A549 (cell line): ENCODE data around the gene PLD3. TPM values are rescaled to one million over a fixed set of nuclear protein-coding genes. Genes with fewer than 3 reads are reported as not detected.
A peak's percentile ranks its signal among the peaks of the same experiment; 100 is the strongest.

Source experiments
- ATAC-seq, 2 experiments: fragments of 200-7000 bp in 1 of 2; fragments of >200 bp in 1 of 2; cut with Nextera tagmentation in 1 of 2; cut with Tn5 transposase in 1 of 2; 3 replicates each; pipeline versions ENCODE4 v1.8.0 to v1.9.1; 2018 to 2020; ENCODE audit warnings: mild to moderate bottlenecking in 1 of 2, moderate library complexity in 1 of 2
- CTCF ChIA-PET: fragments of 300-600 bp; sonication (Branson Sonifier 250); formaldehyde crosslinking; extraction: SDS; loops from one replicate; lab custom pipeline; 2021; ENCODE audit warnings: antibody characterized with exemption, inconsistent platforms; lab: Yijun Ruan, JAX
- POLR2A ChIA-PET: fragments of 350-600 bp; formaldehyde crosslinking; extraction: SDS; loops from one replicate; lab custom pipeline; 2021; ENCODE audit warnings: antibody characterized with exemption, inconsistent platforms; lab: Yijun Ruan, JAX
- DNase-seq, 2 experiments: peaks; one replicate each; pipeline versions ENCODE4 v3.0.0 to v3.0.0-alpha.2; 2011 to 2016; ENCODE audit warnings: low read depth in 1 of 2, low spot score in 1 of 2
- FAIRE-seq: peaks from 2 replicates; lab custom pipeline; 2011; peaks lifted over from hg19 to GRCh38; lab: Jason Lieb, UNC
- H3K27ac ChIP-seq, 2 experiments: fragments of >200 bp; sonication (Bioruptor Twin); formaldehyde crosslinking; 3 replicates each; pipeline ENCODE4 v1.5.1; 2016 to 2017
- H3K4me1 ChIP-seq: fragments of >200 bp; sonication (Bioruptor Twin); formaldehyde crosslinking; 3 replicates; pipeline ENCODE4 v1.6.1; 2016
- H3K4me2 ChIP-seq: fragments of >200 bp; sonication (Bioruptor Twin); formaldehyde crosslinking; 3 replicates; pipeline ENCODE4 v1.6.1; 2016
- H3K4me3 ChIP-seq: fragments of >200 bp; sonication (Bioruptor Twin); formaldehyde crosslinking; 3 replicates; pipeline ENCODE4 v1.5.1; 2016
- H3K9me3 ChIP-seq: fragments of >200 bp; sonication (Bioruptor Twin); formaldehyde crosslinking; 3 replicates; pipeline ENCODE4 v1.6.1; 2016
- BCL3 ChIP-seq: fragments of >200 bp; sonication (Bioruptor Twin); formaldehyde crosslinking; IDR thresholded peaks from 3 replicates; pipeline ENCODE4 v1.6.1; 2016
- CBX2 ChIP-seq: fragments of 200-600 bp; sonication (generic); IDR thresholded peaks from 2 replicates; pipeline ENCODE4 v1.6.1; 2016; ENCODE audit warnings: low read depth, mild to moderate bottlenecking, borderline replicate concordance
- CEBPB ChIP-seq, 2 experiments: fragments of >200 bp in 1 of 2; sonication (Bioruptor Twin) in 1 of 2; formaldehyde crosslinking in 1 of 2; IDR thresholded peaks; 2 replicates each; pipeline ENCODE4 v1.6.1; 2012 to 2016
- CHD4 ChIP-seq: fragments of 200-600 bp; sonication (generic); IDR thresholded peaks from 2 replicates; pipeline ENCODE4 v1.6.1; 2016; ENCODE audit warnings: antibody characterized with exemption, mild to moderate bottlenecking, borderline replicate concordance
- CTCF ChIP-seq: fragments of >200 bp; sonication (Bioruptor Twin); formaldehyde crosslinking; IDR thresholded peaks from 3 replicates; pipeline ENCODE4 v1.5.1; 2016
- EHF ChIP-seq: fragments of 250-450 bp; sonication (Bioruptor Pico); IDR thresholded peaks from 2 replicates; pipeline ENCODE4 v1.5.0; 2020; ENCODE audit warnings: mild to moderate bottlenecking
- EHMT2 ChIP-seq: fragments of 200-600 bp; sonication (generic); IDR thresholded peaks from 2 replicates; pipeline ENCODE4 v1.6.1; 2016; ENCODE audit warnings: antibody characterized with exemption, low read depth, mild to moderate bottlenecking, moderate library complexity
- ELK1 ChIP-seq: fragments of 150-350 bp; IDR thresholded peaks from 2 replicates; pipeline ENCODE4 v1.6.1; 2014; ENCODE audit warnings: low read depth, mild to moderate bottlenecking, low read length
- EP300 ChIP-seq, 2 experiments: fragments of >200 bp; sonication (Bioruptor Twin); formaldehyde crosslinking; IDR thresholded peaks; 2 replicates in 1 of 2; 3 replicates in 1 of 2; pipeline ENCODE4 v1.6.1; 2016 to 2017
- HEYL ChIP-seq: fragments of 250-450 bp; sonication (Bioruptor Pico); IDR thresholded peaks from 2 replicates; pipeline ENCODE4 v1.8.0; 2021; ENCODE audit warnings: mild to moderate bottlenecking, moderate library complexity
- JUN ChIP-seq, 2 experiments: fragments of >200 bp; sonication (Bioruptor Twin); formaldehyde crosslinking; IDR thresholded peaks; 2 replicates in 1 of 2; 3 replicates in 1 of 2; pipeline ENCODE4 v1.6.1; 2016 to 2017
- MAFK ChIP-seq: fragments of 450-650 bp; IDR thresholded peaks from 2 replicates; pipeline ENCODE4 v1.6.1; 2014; ENCODE audit not compliant: partially characterized antibody
- MYC ChIP-seq: IDR thresholded peaks from 2 replicates; pipeline ENCODE4 v1.6.1; 2012; ENCODE audit warnings: mild to moderate bottlenecking, inconsistent platforms, low read length, improper control_type of control experiment, borderline replicate concordance
- NFE2L2 ChIP-seq: fragments of 150-350 bp; conservative IDR thresholded peaks from 2 replicates; pipeline ENCODE4 v1.6.1; 2014; ENCODE audit warnings: low read length
- POLR2A ChIP-seq: IDR thresholded peaks from 2 replicates; pipeline ENCODE4 v1.6.1; 2012; ENCODE audit warnings: mild to moderate bottlenecking, low read length
- RAD21 ChIP-seq, 2 experiments: fragments of >200 bp in 1 of 2; sonication (Bioruptor Twin) in 1 of 2; formaldehyde crosslinking in 1 of 2; IDR thresholded peaks in 1 of 2; conservative IDR thresholded peaks in 1 of 2; 2 replicates in 1 of 2; 3 replicates in 1 of 2; pipeline ENCODE4 v1.6.1; 2012 to 2018; ENCODE audit warnings: inconsistent platforms in 1 of 2
- RCOR1 ChIP-seq: fragments of 150-350 bp; IDR thresholded peaks from 2 replicates; pipeline ENCODE4 v1.6.1; 2014; ENCODE audit warnings: antibody characterized with exemption, low read length, low read depth
- SREBF2 ChIP-seq: fragments of 450-650 bp; IDR thresholded peaks from 2 replicates; pipeline ENCODE4 v1.6.1; 2014; ENCODE audit warnings: mild to moderate bottlenecking, moderate library complexity
- USF2 ChIP-seq: fragments of 450-650 bp; IDR thresholded peaks from 2 replicates; pipeline ENCODE4 v1.6.1; 2014; ENCODE audit warnings: antibody characterized with exemption
- ZC3H11A ChIP-seq: fragments of 450-650 bp; IDR thresholded peaks from 2 replicates; pipeline ENCODE4 v1.6.1; 2014; ENCODE audit warnings: antibody characterized with exemption, mild to moderate bottlenecking
- ZNF302 ChIP-seq: fragments of 250-450 bp; sonication (Bioruptor Pico); IDR thresholded peaks from 2 replicates; pipeline ENCODE4 v1.9.0; 2021; ENCODE audit warnings: inconsistent platforms, mild to moderate bottlenecking, moderate library complexity
- WGBS: methylation state at CpG from one replicate; pipeline ENCODE4 v1.1.6; 2017; ENCODE audit errors: missing lambda C conversion rate; 5-methylcytosine and 5-hydroxymethylcytosine counted together
- polyA plus RNA-seq, 4 experiments: library from polyadenylated mRNA; depleted of rRNA in 3 of 4; stranded (reverse); fragments of >200 nt; fragmentation: RNase III in 1 of 4; extraction: RNeasy Plus Mini Kit Qiagen cat#74134 plus additional on column Dnase treatment in 1 of 4; gene quantifications; 2 replicates in 3 of 4; 3 replicates in 1 of 4; pipeline ENCODE4 v1.2.3, GENCODE V29; 2011 to 2017

Gene PLD3
- polyA plus RNA-seq, 2 of the 4 experiments (the other 2 are of a cell fraction) = 265 to 290 TPM

- DNase-seq (peak; percentile 70 to 96), ATAC-seq (peak; percentile 72 to 90), FAIRE-seq (no peak)
- ChIA-PET CTCF (interaction anchor here (0.6 to 5.5 kb wide), 10 partner anchors 8 to 164 kb away, joined by 3 to 36 read pairs (median 4); partner anchors contain the start of genes C19orf47 and PLD3), POLR2A (interaction anchor here (1.1 to 2.3 kb wide), 4 partner anchors 11 to 61 kb away, joined by 5 to 8 read pairs (median 6); partner anchors contain the start of genes C19orf47, PLD3 and SERTAD1)
- no peaks in the 10 kb centered on the region for H3K9me3 ChIP-seq
- H3K4me2 ChIP-seq = peak overlapping the region; percentile 56
- TF ChIP-seq ELK1 (no peak), CTCF (no peak), EHMT2 (no peak), ZNF302 (no peak), EHF (no peak), RCOR1 (no peak), CBX2 (no peak), CHD4 (no peak), RAD21 (conservative IDR thresholded peaks at IDR 0.05 in 1 of 2, IDR thresholded peaks at IDR 0.05 in 1 of 2) (no peak), USF2 (no peak), CEBPB (IDR thresholded peaks at IDR 0.05) (peak; percentile 30 to 68; a peak in 3 of 4 replicates), MAFK (no peak), POLR2A (peak; percentile 87), HEYL (no peak), JUN (IDR thresholded peaks at IDR 0.05) (peak in 1 of 2 experiments; percentile 17; a peak in 1 of 5 replicates), NFE2L2 (no peak), BCL3 (peak; percentile 31; the same call in 1 of the 3 replicates), MYC (no peak), ZC3H11A (no peak), SREBF2 (no peak), EP300 (IDR thresholded peaks at IDR 0.05) (no peak)
- peaks cover 16% of the 10 kb centered on the region for H3K4me1 ChIP-seq
- H3K4me3 ChIP-seq = peak overlapping the region; percentile 31
- 66% methylated on average over 21 of the region's 28 CpGs for WGBS
- peak overlapping the region; percentile 30 to 78 for H3K27ac ChIP-seq
Measured at GRCh38 chr19:40365613-40366401, 17.3 kb downstream of the PLD3 start.
